Activated effector memory CD4-positive, alpha-beta T cell treated with Interleukin-2 at 50 U/mL for 16 hours (primary cell): ENCODE data around the gene CSNK1A1L.
"Not testable (repeated sequence)": the region's sequence is repeated elsewhere in the genome, so short reads cannot be mapped to it uniquely, and the experiment has no call there.

Source experiments
- DNase-seq: peaks from one replicate; pipeline ENCODE4 v3.0.0-alpha.2; 2020

Gene CSNK1A1L

GRCh38 chr13:37102896-37103295, 2.6 kb downstream of the CSNK1A1L start:
- DNase-seq, result no peak

GRCh38 chr13:37101201-37101600, 4.3 kb downstream of the CSNK1A1L start:
- no peak for DNase-seq

- no peak for DNase-seq
Observed at GRCh38 chr13:37100731-37101130, 4.7 kb downstream of the CSNK1A1L start.

- DNase-seq, result no peak
Observed at GRCh38 chr13:37097076-37097475, 8.4 kb downstream of the CSNK1A1L start.

- DNase-seq, result no peak
Observed at GRCh38 chr13:37094840-37095239, 10.6 kb downstream of the CSNK1A1L start.

GRCh38 chr13:37094099-37094498, 11.4 kb downstream of the CSNK1A1L start:
- no peak for DNase-seq

GRCh38 chr13:37091835-37092234, 13.6 kb downstream of the CSNK1A1L start:
- no peak for DNase-seq

GRCh38 chr13:37090912-37091311, 14.6 kb downstream of the CSNK1A1L start:
- no peak for DNase-seq

- DNase-seq, result no peak
Observed at GRCh38 chr13:37089495-37089894, 16.0 kb downstream of the CSNK1A1L start.

- no peak for DNase-seq
Observed at GRCh38 chr13:37087486-37087885, 18.0 kb downstream of the CSNK1A1L start.

GRCh38 chr13:37085606-37086005, 19.9 kb downstream of the CSNK1A1L start:
- DNase-seq, result no peak

- DNase-seq, result no peak
Observed at GRCh38 chr13:37076818-37077217, 28.6 kb downstream of the CSNK1A1L start.

GRCh38 chr13:37075164-37075563, 30.3 kb downstream of the CSNK1A1L start:
- no peak for DNase-seq

- DNase-seq, result no peak
Observed at GRCh38 chr13:37074703-37075102, 30.8 kb downstream of the CSNK1A1L start.

GRCh38 chr13:37072024-37072423, 33.4 kb downstream of the CSNK1A1L start:
- no peak for DNase-seq

GRCh38 chr13:37070956-37071355, 34.5 kb downstream of the CSNK1A1L start:
- no peak for DNase-seq

- DNase-seq, result no peak
Observed at GRCh38 chr13:37070145-37070695, 35.2 kb downstream of the CSNK1A1L start.

GRCh38 chr13:37069597-37070103, 35.8 kb downstream of the CSNK1A1L start:
- DNase-seq, result no peak

- no peak for DNase-seq
Observed at GRCh38 chr13:37068962-37069361, 36.5 kb downstream of the CSNK1A1L start.

GRCh38 chr13:37067874-37068273, 37.6 kb downstream of the CSNK1A1L start:
- no peak for DNase-seq

- DNase-seq, result no peak
Observed at GRCh38 chr13:37065890-37066526, 39.5 kb downstream of the CSNK1A1L start.

GRCh38 chr13:37059848-37060192, 45.6 kb downstream of the CSNK1A1L start:
- DNase-seq, result no peak

- DNase-seq, result peak; percentile 94
Observed at GRCh38 chr13:37058910-37059847, 46.3 kb downstream of the CSNK1A1L start, which contains the start of gene SUPT20H. TSS of gene SUPT20H (minus strand) at chr13:37059688. CDS start at chr13:37051490, 8,198 bp downstream.

GRCh38 chr13:37056228-37056627, 49.2 kb downstream of the CSNK1A1L start:
- not testable (repeated sequence) for DNase-seq
